Natural killer cell (primary cell): Measurements from ENCODE around the gene GVQW3. TPM values are rescaled to one million over a fixed set of nuclear protein-coding genes. Genes with fewer than 3 reads are reported as not detected.

ENCODE experiments used
- ATAC-seq, 3 donors: fragments of 150-1000 bp in 2 of 3; fragments of 200-7000 bp in 1 of 3; cut with Tn5 transposase; 1 replicate in 1 of 3; 2 replicates in 2 of 3; pipeline ENCODE4 v1.10.0; 2021; ENCODE audit warnings: mild to moderate bottlenecking in 2 of 3, moderate library complexity in 2 of 3
- DNase-seq, 2 donors: peaks; one replicate each; pipeline versions ENCODE4 v3.0.0 to v3.0.0-alpha.2; 2013 to 2021; ENCODE audit warnings: mixed read lengths in 1 of 2
- H3K27ac ChIP-seq: one replicate; pipeline ENCODE4 v1.5.1; 2013; ENCODE audit warnings: mild to moderate bottlenecking, low read length
- H3K27me3 ChIP-seq: one replicate; pipeline ENCODE4 v1.6.1; 2013; ENCODE audit warnings: low read length; ENCODE audit not compliant: control insufficient read depth, insufficient read depth
- H3K36me3 ChIP-seq: one replicate; pipeline ENCODE4 v1.6.1; 2013; ENCODE audit warnings: low read length; ENCODE audit not compliant: control insufficient read depth, insufficient read depth
- H3K4me1 ChIP-seq: one replicate; pipeline ENCODE4 v1.6.1; 2013; ENCODE audit warnings: low read length; ENCODE audit not compliant: control insufficient read depth, insufficient read depth
- H3K4me3 ChIP-seq: one replicate; pipeline ENCODE4 v1.5.1; 2013; ENCODE audit warnings: low read length
- H3K9me3 ChIP-seq: one replicate; pipeline ENCODE4 v1.6.1; 2013; ENCODE audit warnings: low read length; ENCODE audit not compliant: control insufficient read depth, insufficient read depth
- H3K27ac Mint-ChIP-seq, 2 donors: one replicate each; pipeline ENCODE4 v1.8.0; 2022; ENCODE audit warnings: mild to moderate bottlenecking in 2 of 2, mixed read lengths in 2 of 2, moderate library complexity in 1 of 2
- H3K27me3 Mint-ChIP-seq, 2 donors: one replicate each; pipeline ENCODE4 v1.8.0; 2022; ENCODE audit warnings: low read depth in 2 of 2, mixed read lengths in 2 of 2
- H3K36me3 Mint-ChIP-seq: one replicate; pipeline ENCODE4 v1.8.0; 2022; ENCODE audit warnings: mixed read lengths
- H3K4me1 Mint-ChIP-seq, 2 donors: one replicate each; pipeline ENCODE4 v1.8.0; 2022; ENCODE audit warnings: mixed read lengths in 2 of 2
- H3K4me3 Mint-ChIP-seq: one replicate; pipeline ENCODE4 v1.8.0; 2022; ENCODE audit warnings: mild to moderate bottlenecking, moderate library complexity, mixed read lengths
- H3K9me3 Mint-ChIP-seq, 2 donors: one replicate each; pipeline ENCODE4 v1.8.0; 2022; ENCODE audit warnings: mixed read lengths in 2 of 2
- CTCF ChIP-seq: fragments of 200-600 bp; IDR thresholded peaks from one replicate; pipeline ENCODE4 v1.8.0; 2022; ENCODE audit warnings: antibody characterized with exemption
- WGBS: methylation state at CpG from one replicate; pipeline ENCODE4 v1.1.7; 2013; ENCODE audit warnings: missing lambda C conversion rate; ENCODE audit not compliant: insufficient coverage; 5-methylcytosine and 5-hydroxymethylcytosine counted together
- intact Hi-C: fragments of 100-400 bp; cut with micrococcal nuclease; formaldehyde crosslinking; loops from one replicate; pipeline ENCODE4 v1.14.2; 2022
- total RNA-seq, 4 donors: library from RNA; stranded (reverse); fragments of 120-200 nt in 1 of 4; gene quantifications; one replicate each; pipeline versions ENCODE4 v1.2.3 to v1.2.4, GENCODE V29; 2013 to 2022

Gene GVQW3
- total RNA-seq, 3 donors from 2014 or later (not counting 1 experiment from before 2014, with no cell fraction given): 3.2 to 5.6 (median 4.0) TPM

- WGBS: no CpG with 5 or more reads among the region's 2 CpGs
- no peak overlapping the region for H3K27ac ChIP-seq
- peaks cover 53% of the 10 kb centered on the region for H3K36me3 ChIP-seq
- intact Hi-C loops: no loop called here
- H3K4me3 ChIP-seq: no peak overlapping the region
- H3K27me3 ChIP-seq: no peaks in the 10 kb centered on the region
- Mint-ChIP-seq H3K4me3 (no peak overlapping the region), H3K4me1 (no peaks in the 10 kb centered on the region), H3K27me3 (no peaks in the 10 kb centered on the region), H3K9me3 (no peaks in the 10 kb centered on the region), H3K36me3 (peaks cover 6% of the 10 kb centered on the region), H3K27ac (no peak overlapping the region)
- no peak for TF ChIP-seq CTCF
- no peak for ATAC-seq
- DNase-seq: no peak
- no peaks in the 10 kb centered on the region for H3K4me1 ChIP-seq
- H3K9me3 ChIP-seq: no peaks in the 10 kb centered on the region
Observed at GRCh38 chr11:76456571-76456970, 75.4 kb downstream of the GVQW3 start.

Other genes with a start within 250 kb of the GVQW3 start
- gene WNT11, start 174.8 kb upstream of the GVQW3 start, total RNA-seq: 1 to 10 TPM in 1 of 3 donors, under 1 TPM in 2; 0.47 to 1.3 (median 0.80) TPM
- gene THAP12, start 191 bp upstream of the GVQW3 start, total RNA-seq: 10 to 100 TPM; 56.0 to 66.1 (median 64.3) TPM
- 10 to 100 TPM; 36.0 to 43.8 (median 39.4) TPM for gene EMSY, start 63.7 kb downstream of the GVQW3 start, total RNA-seq